ENCODE measurements around the gene WFDC8.

- TF ChIP-seq, protein P1, sequence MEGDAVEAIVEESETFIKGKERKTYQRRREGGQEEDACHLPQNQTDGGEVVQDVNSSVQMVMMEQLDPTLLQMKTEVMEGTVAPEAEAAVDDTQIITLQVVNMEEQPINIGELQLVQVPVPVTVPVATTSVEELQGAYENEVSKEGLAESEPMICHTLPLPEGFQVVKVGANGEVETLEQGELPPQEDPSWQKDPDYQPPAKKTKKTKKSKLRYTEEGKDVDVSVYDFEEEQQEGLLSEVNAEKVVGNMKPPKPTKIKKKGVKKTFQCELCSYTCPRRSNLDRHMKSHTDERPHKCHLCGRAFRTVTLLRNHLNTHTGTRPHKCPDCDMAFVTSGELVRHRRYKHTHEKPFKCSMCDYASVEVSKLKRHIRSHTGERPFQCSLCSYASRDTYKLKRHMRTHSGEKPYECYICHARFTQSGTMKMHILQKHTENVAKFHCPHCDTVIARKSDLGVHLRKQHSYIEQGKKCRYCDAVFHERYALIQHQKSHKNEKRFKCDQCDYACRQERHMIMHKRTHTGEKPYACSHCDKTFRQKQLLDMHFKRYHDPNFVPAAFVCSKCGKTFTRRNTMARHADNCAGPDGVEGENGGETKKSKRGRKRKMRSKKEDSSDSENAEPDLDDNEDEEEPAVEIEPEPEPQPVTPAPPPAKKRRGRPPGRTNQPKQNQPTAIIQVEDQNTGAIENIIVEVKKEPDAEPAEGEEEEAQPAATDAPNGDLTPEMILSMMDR (IDR thresholded peaks at IDR 0.05), result peak in 6 of 7 experiments; percentile 15 to 54 (median 34)
- TF ChIP-seq POLR2A (IDR thresholded peaks at IDR 0.05), result no peak
Measured at GRCh38 chr20:45545754-45546453, 33.2 kb downstream of the WFDC8 start.
